Stimulated activated naive CD4-positive, alpha-beta T cell treated with Interleukin-2 at 50 U/mL for 16 hours (primary cell): Measurements from ENCODE around the gene HOXA2.

Experiments
- DNase-seq: peaks from one replicate; lab custom pipeline; 2025; lab: John Stamatoyannopoulos, UW

The HOXA2 gene

DNA sequence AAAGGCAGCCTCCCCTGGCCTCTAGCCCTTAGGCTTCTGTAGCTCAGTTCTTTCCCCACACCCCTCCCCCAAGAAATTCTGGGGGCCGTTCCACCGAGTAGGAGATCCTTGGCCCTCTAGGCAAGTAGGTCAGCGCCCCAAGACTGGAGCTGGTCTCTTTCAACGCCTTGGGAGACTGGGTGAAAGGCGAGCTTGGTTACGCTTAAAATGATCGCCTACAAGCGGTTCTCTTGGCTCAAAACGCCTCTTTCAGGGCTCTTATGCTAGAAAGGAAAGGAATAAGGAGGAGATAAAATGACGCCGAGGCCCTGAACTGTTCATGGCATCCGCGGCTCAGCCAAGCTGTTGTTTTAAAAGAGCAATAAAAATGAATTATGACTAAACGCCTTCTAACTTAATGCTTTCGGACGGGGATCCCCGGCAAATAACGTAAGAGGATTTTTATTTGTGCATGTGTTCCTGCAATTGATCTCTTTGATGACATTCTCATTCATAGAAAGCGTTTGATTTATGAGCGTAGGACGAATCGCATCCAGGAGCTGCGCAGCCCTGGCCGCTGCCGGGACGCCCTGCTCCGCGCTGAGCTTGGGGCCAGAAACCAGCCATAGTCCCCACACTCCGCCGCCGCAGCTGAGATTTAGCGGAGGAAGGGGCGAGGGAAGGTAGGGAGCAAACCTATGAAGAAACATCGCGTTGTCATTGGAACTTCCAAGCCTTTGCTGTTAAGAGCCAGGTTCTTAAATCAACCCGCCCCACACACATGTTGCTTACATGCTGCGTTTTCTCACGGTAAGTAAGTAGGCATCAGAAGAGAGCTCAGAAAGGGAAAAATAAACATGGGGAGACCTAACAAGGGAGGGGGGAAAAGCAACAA is 3.7 kb downstream of the HOXA2 start:
- no peak for DNase-seq

DNA sequence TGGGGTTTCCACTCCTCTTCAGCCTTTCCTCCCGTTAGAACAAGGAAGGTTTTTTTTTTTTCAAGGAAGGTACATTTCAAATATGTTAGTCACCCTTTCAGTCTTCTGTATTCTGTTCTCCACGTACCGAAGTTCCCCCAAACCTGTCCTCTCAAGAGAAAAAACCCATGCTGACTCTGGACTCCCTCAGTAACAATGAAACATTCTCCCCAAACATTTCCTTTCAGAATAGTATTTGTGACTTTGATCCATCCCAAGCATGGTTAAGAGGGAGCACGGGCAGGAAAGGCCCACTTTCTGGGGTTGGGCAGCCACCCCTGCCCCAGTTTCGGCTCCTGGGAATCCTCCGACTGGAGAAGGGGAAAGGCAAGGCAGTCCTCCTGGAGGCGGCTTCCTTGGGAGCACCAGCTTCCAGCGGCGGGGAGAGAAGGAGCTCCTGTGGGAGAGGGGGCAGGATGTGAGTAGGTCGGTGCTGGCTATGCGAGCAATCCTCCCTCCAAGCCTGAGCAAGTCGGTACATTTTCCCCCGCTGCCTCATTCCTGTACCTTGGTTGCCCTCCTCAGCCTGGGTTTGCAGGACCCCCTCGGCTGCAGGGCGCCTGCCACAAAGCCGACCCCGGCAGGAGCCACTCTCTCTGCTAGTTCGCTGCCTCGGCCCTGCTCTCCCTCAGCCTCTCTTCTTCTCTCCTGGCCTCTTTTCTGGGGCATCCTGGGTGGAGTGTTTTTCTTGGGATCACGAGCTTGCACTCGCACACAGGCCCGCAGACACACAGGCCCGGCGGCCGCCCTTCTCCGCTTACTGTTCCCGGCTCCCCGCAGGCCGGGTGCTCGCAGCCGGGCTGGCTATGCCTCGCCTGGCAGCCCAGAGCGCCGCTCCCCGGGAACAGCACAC is 4.6 kb downstream of the HOXA2 start:
- no peak for DNase-seq

DNA sequence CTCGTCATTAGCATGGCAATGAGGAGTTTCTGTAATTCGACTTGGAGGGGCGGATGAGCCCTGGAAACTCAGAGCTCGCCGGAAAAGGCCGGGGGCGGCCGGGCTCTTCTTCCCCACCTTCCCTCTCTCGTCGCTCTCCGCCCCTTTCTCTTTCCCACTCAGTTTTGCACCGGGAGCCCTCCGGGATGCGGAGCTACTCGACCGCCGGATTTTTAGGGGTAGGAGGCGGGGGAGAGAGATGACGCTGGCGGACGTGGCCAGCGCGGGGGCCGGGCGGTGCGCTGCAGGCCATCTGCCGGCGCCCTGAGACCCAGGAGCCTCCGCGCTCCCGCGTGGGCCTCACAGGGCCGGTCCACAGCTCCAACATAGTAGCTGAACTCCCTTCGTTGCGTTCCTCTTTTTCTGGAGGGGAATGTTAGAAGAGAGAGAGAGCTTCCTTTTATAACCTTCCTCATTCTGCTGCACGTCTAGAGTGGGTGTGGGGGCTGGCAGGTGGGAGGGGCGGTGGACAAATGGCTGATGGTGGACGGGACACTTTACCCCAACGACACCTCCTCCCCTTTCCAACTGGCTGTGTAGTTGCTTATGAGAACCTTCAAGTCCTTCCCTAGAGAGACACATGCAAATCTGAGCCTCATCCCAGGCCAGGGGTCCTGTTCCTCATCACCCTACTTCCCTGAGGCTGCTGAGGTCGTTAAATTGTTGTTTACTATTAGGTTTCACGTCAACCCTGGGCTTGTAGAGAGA is 5.5 kb downstream of the HOXA2 start:
- DNase-seq, result no peak

DNA sequence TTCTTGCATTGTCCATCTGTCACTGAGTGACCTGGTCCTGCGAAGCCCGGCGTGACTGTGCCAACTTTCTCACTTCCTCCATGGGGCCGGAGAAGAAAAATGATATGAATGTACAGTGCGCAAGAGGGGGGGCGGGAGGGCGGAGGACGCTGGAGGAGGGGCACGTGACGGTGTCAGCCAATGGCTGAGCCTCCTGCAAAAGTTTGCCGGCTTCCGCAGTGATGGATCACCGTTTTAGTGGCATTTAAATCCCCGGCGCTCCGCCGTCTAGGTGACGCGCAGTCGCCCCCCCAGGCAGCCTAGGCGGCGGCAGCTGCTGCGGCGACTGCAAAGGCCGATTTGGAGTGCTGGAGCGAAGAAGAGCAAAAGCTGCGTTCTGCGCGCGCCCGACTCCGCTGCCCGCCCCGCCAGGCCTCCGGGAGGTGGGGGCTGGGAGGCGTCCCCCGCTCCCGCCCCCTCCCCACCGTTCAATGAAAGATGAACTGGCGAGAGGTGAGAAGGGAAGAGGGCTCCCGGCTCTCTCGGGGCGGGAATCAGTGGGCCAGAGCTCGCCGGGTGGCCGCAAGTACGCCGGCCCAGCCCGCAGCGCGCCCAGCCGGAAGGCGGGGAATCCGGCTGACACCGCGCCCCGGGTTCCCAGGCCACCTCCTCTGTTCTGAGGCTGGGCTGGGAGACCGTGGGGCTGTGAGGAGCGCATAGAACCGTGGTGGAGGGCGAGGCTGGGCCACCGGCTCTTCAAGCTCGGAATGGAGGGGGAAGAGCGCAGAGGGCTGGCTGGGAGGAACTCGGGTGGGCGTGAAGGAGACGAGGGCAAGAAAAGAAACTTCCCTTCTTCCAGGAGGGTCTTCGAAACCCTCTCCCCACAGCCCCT is 6.4 kb downstream of the HOXA2 start, which contains the start of gene HOXA1:
TSS of gene HOXA1 (minus strand) at position 104 of the 871 bp plus-strand sequence. CDS start at position 16, 88 bp downstream.
- peak; percentile 75 for DNase-seq

DNA sequence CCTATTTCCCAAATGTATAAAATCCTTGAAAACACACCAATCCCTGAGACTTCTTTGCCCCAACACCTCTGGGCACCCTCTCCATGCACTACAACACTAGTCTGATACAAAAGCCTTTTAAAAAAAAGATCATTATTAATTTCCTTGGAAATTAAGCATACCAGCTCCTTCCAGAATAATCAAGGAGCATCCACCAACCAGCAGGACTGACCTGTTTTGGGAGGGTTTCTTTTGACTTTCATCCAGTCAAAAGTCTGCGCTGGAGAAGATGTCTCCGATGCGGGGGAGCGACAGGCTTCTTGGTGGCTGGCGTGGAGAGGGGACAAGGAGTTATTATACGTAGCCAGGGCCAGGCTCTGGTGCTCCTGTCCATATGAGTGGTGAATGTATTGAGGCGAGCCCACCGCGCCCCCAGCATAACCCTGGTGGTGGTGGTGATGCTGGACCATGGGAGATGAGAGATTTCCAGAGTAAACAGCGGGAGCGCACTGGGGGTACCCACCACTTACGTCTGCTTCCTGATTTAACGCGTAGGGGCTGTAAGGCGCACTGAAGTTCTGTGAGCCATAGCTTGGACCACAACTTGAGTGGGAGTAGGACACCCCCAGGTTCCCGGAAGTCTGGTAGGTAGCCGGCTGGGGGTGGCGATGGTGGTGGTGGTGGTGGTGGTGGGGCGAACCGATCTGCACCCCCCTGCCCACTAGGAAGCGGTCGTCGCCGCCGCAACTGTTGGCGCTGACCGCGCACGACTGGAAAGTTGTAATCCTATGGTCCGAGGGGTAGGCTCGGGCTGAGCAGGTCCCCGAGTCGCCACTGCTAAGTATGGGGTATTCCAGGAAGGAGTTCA is 7.2 kb downstream of the HOXA2 start:
- no peak for DNase-seq

DNA sequence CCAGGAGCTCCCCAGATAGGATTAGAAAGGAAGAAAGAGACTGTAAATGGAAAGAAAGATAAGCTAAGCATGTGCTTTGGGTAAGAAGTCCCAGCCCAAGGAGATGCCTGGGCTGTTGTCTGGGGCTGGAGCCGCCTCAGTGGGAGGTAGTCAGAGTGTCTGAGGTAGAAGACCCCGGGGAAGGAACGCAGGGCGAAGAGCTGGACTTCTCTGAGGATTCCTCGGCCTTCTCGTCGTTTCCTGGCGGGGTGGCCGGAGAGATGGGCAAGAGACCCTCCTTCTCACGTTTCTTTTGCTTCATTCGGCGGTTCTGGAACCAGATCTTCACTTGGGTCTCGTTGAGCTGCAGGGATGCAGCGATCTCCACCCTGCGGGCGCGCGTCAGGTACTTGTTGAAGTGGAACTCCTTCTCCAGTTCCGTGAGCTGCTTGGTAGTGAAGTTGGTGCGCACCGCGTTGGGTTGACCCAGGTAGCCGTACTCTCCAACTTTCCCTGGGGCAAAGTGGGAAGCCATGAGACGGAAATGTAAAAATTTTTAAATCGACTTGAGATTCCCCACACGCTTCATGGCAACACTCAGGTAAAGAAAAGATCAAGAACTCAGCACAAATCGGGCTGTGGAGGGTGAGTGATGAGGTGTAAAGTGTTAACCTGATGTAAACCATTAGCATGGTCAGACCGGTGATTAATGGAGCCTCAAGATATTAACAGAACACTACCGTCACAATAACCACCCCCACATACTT is 8.0 kb downstream of the HOXA2 start:
- no peak for DNase-seq

DNA sequence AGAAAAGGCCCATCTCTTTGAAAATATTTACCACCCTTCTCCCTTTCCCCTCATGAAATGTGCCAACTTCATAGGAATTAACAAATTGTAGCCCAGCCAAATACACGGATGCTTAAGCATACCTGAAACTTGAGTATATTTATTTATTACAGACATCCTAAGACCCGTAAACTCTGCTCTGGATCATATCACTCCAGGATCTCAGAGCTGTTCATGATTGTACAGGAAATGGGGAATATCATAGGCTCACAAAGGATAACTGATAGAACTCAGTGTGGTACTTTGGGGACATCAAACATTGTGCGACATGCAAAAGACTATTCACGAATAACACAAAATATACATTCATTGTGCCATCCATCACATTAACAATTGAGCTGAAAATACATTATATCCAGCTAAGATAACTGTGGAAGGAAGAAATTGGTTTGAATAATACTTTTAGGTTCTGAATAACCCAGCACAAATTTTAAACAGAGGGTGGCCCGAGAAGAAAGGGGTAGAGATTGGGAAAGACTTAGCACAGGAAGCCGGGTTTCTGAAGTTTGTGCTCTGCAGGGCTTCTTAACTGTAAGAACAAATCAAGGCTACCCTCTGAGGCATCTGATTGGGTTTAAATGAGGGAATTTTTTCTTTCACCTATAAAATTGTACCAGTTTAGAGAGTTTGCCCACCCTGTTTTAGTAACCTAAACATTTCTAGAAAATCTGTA is 9.1 kb downstream of the HOXA2 start:
- no peak for DNase-seq

DNA sequence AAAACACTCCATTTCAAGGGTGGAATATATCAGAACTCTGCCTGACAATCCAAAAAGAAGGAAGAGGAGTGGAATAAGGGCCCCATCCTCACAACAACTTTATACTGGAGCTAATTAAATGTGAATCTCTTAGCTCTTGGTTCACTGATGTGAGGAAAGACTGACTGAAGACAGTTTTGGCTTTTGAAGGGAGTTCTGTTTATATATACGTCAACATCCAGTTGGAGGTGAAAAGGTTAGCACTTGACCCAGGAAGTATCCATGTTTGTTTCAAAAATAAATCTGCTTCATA is 9.7 kb downstream of the HOXA2 start:
- DNase-seq, result no peak

DNA sequence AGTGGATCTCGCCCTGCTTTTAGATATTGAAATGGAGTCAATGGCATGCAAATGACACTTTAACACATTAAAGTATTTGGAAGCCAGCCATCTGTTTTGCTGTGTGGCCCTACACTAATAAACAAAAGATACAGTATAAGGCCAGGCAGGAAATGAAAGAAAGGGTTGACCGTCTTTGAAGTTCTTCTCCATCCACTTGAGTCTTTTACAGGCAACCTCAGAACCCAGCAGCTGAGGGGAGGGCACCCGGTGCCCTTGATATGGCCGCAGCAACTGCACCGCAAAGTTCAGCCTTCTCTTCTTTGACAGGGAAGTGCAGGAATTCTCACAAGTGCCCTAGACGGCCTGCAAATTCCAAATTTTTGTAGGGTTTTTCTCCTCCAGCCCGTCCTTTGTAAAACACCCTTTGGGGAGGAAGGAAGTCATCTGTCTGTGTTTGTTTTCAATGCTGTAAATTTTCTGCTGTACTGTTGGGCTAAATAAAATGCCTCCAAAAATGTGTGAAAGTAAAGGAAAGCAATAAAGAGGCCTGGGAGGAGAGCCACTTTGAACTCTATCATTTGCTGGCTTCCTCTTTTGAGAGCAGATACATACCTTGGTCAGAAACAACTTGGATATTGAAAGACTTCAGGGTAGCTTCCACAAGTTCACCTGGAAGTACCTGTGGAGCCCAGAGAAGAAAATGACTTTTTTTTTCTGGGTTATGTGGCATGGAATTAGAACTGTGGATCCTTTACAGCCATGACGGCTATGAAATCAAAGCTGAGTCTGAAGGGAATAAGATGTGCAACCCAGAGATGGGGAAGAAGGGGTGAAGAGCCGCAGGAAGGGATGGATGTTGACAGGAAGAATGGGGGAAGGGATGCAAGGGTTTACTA is 10.3 kb downstream of the HOXA2 start:
- DNase-seq, result no peak

DNA sequence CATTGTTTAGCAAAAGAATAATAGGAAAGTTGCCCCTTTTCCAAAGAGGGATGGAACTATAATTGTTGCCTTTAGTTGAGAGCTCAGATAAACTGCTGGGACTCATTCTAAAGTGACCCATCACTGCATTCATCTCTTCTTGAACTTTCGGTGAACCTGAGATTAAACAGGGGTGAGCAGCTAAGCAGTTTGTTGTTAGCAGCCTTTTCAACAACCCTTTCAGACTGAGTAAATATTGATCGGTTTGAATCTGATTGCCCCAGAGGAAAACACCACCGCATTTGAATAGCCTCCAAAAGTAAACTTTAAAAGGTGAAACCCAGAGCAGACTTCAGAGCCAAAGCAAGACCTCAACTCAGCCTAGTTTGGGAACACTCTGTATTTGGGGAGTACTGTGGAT is 11.4 kb downstream of the HOXA2 start:
- DNase-seq, result no peak

DNA sequence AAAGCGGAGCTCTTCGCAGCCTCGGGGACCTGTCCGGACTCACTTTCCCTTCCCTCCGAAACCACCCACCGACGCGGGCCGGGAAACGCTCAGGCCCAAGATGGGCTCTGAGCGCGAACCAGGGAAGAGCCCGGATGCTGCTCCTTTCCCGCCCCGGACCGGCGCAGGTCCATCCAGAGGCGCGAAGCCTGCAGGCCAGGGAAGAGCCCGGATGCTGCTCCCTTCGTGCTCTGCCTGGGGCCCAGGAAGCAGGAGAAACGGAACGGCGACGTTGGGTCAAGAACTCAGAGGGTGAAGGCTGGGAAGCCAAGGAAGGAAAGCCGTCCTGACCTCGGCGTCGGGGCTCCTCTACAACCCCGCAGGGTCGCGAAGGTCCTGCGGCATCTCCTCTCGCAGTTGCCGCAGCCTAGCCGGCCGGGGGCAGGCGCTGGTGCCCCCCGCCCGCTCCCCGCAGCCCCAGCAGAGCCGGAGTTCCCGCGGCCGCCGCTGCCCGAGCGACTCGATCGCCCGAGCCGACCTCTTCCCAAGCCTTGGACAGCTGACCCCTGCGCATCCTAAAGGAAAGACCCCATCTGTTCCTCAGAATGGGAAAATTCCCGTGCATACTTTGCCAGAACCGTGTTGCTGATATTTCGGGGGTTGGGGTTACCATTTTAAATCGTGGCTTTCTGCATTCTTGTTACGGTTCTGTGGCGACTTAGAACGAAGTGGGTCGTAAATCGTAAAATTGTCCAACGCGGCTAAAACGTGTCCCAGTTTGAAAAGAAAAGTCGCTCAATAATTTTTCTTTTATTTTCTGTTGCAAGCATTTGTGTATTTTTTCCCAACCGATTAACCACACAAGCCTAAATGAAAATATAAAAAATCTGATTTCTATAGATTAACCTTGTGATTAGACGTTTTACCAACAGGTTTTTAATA is 14.2 kb downstream of the HOXA2 start:
- DNase-seq, result no peak

DNA sequence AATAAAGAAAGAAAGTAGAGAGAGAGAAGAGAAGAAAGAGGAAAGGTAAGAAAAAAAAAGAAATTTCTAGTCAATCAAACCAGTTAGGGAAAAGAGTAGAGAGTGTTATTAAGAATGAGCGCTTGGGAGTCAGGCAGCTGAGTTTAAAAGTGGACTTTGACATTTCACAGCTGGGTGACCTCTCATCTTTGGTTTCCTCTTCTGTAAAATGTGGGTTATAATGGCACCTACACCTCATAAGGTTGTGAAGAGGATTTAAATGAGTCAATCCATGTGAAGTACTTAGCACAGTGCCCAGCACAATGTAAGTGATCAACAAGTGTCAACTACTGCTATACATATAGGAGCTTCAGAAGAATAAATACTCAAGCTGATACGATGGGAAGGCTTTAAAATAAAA is 18.8 kb downstream of the HOXA2 start:
- no peak for DNase-seq

DNA sequence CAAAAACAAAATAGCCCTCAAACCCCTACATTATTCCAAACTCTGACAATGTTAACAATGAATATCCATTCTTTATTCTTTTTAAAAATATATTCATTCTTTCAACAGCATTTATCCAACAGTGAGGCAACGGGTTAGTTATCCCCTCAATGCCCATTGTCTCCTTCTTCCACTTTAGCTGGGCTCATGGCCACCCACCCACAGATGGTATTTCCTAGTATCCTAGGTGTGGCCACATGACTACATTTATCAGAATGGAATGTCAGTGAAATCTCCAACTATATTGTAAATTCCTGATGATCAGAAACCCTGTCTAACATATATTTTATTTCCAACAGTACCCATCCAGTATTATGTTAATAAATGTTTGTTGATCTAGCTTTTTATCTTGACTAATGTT is 20.3 kb downstream of the HOXA2 start:
- no peak for DNase-seq

DNA sequence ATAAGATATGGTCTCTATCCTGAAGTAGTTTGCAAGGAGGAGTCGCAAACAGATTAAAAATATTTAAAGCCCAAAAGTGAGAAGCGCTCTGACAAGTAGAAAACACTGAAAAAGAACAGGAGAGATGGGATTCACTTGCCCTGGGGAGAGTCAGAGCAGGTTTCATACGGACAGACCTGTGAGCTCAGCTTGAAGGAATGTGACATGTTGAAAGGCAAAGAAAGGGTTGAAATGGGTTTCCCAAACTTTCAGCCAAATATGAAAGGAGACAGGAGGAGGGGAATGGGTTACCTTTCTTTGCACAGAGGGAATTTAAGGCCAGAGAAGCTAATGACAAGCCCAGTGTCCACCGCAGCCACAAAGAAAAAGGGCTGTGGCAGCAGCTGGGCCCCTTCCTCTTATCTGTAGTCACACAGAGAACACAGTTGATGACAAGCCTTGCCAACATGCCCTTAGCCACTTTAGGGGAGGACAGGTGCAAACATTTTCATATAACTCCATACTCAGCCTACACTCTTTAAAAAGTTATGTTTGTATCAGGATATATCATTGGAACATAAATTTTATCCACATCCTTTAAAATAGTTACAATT is 21.5 kb downstream of the HOXA2 start:
- DNase-seq, result no peak

DNA sequence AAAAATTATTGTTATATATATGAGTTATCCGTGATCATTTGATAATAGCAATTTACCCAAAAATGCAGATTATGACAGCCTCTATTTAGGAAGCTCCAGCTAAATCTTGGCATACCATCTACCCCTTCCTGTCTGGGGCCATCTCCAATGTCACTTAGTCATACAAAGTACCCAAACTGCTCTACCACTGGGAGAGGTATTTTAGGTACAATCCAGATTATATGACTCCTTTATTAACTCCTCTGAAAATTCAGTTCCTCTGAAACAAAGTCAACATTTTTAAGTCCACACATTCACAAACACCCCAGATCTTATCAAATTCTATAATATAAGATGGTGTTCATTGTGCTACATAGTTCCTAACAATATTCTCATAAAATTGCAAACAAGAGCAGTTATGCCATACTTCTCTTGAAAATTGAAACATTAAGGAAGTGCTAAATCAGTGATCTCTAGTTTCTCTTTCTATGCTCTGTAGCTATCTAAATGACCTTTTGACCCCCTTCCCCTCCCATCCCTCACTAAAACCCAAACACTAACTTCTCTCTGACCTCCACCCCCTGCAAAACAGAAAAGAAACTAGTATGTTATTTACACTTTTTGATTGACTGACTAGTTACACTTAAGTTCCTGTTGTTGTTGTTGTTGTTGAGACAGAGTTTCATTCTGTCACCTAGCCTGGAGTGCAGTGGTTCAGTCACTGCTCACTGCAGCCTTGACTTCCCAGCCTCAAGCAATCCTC is 23.1 kb downstream of the HOXA2 start:
- DNase-seq, result no peak
